Lung (tissue), 12 donors: ENCODE results near the gene ENDOV. TPM values are rescaled to one million over a fixed set of nuclear protein-coding genes. Genes with fewer than 3 reads are reported as not detected.

Experiments used
- ATAC-seq: fragments of 200-7000 bp; cut with Tn5 transposase; one replicate; pipeline ENCODE4 v1.9.1; 2020; ENCODE audit warnings: moderate number of reproducible peaks; ENCODE audit not compliant: insufficient read depth, low FRiP score
- DNase-seq, 3 donors: peaks; one replicate each; pipeline ENCODE4 v3.0.0-alpha.2; 2013 to 2017
- H3K27ac ChIP-seq, 2 donors: one replicate each; pipeline ENCODE4 v1.5.1; 2013; ENCODE audit warnings: mild to moderate bottlenecking in 2 of 2, moderate library complexity in 2 of 2, control low read depth in 1 of 2, inconsistent platforms in 1 of 2, low read depth in 1 of 2, low read length in 1 of 2
- H3K27me3 ChIP-seq, 3 donors: one replicate each; pipeline ENCODE4 v1.5.1; 2013; ENCODE audit warnings: low read length in 2 of 3; ENCODE audit not compliant: control insufficient read depth in 3 of 3, insufficient read depth in 3 of 3
- H3K36me3 ChIP-seq, 4 donors: one replicate each; pipeline ENCODE4 v1.5.1; 2013; ENCODE audit warnings: low read length in 4 of 4, mild to moderate bottlenecking in 1 of 4, moderate library complexity in 1 of 4; ENCODE audit not compliant: control insufficient read depth in 4 of 4, insufficient read depth in 4 of 4
- H3K4me1 ChIP-seq, 5 donors: one replicate each; pipeline ENCODE4 v1.5.1; 2013; ENCODE audit warnings: low read length in 5 of 5, mild to moderate bottlenecking in 2 of 5, moderate library complexity in 1 of 5; ENCODE audit not compliant: control insufficient read depth in 5 of 5, insufficient read depth in 5 of 5
- H3K4me3 ChIP-seq: one replicate; pipeline ENCODE4 v1.5.1; 2013; ENCODE audit warnings: mild to moderate bottlenecking, control low read depth, moderate library complexity
- H3K9ac ChIP-seq, 2 donors: one replicate each; pipeline ENCODE4 v1.5.1; 2013; ENCODE audit warnings: low read length in 2 of 2, control low read depth in 1 of 2; ENCODE audit not compliant: insufficient read depth in 1 of 2
- H3K9me3 ChIP-seq, 4 donors: one replicate each; pipeline ENCODE4 v1.5.1; 2013; ENCODE audit warnings: low read length in 3 of 4, mild to moderate bottlenecking in 1 of 4, moderate library complexity in 1 of 4; ENCODE audit not compliant: control insufficient read depth in 4 of 4, insufficient read depth in 3 of 4
- CTCF ChIP-seq: IDR thresholded peaks from 2 replicates; pipeline ENCODE4 v1.5.1; 2012; ENCODE audit warnings: mild to moderate bottlenecking; ENCODE audit errors: control extremely low read depth, extremely low read depth
- whole genome bisulfite sequencing, 2 donors: extraction: QIAGEN DNeasy Blood & Tissue Kit; methylation state at CpG; one replicate each; pipeline ENCODE4 v1.1.7; 2013; 5-methylcytosine and 5-hydroxymethylcytosine counted together
- polyA plus RNA-seq, 2 donors: library from polyadenylated mRNA; stranded (reverse); fragments of 200-250 nt; gene quantifications; one replicate each; pipeline ENCODE4 v1.2.1, GENCODE V29; 2013
- total RNA-seq, 2 donors: library from RNA; depleted of rRNA in 1 of 2; stranded (reverse); fragments of >200 nt in 1 of 2; gene quantifications; one replicate each; pipeline ENCODE4 v1.2.1, GENCODE V29; 2014 to 2021
- donor health status: control.
- donor health status: control.
- donor health status: Bipolar disorder and iron deficiency.
- donor health status: healthy.
- donor health status: DM: yes; HTN: yes; CAD: no.

Gene ENDOV
- total and polyA plus RNA-seq, 4 donors, result 11.8 to 28.8 (median 22.4) TPM

DNA sequence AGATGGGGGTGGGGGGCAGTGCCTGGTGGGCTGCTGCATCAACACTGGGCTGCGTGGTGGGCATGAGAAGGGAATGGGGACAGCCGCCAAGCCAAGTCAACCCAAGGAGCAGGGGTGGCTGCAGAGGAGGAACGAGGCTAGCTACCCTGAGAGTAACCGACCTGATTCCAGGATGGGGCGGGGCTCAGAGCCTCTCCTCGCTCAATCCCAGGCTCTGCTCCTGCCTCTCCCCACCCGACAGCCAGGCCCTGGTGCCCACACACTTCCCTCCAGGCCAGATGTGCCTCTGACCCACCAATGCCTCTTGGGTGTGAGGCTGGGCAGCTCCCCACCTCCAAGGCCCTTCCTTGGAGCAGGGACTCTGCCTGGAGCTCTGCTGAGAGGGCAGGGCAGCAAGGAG is 58.7 kb downstream of the ENDOV start:
- H3K9ac ChIP-seq, result no peak overlapping the region
- DNase-seq, result no peak
- 51 to 69% methylated on average over 5 to 7 of the region's 7 CpGs for WGBS, 2 donors
- no peak for ATAC-seq
- TF ChIP-seq CTCF, result no peak
- no peak overlapping the region for H3K4me3 ChIP-seq
- H3K27ac ChIP-seq, result no peak overlapping the region
- no peaks in the 10 kb centered on the region for H3K36me3 ChIP-seq
- peaks cover 0 to 27% (median 6%) of the 10 kb centered on the region in 5 donors for H3K4me1 ChIP-seq
- H3K27me3 ChIP-seq, result peaks cover 7 to 74% (median 44%) of the 10 kb centered on the region in 3 donors
- H3K9me3 ChIP-seq, result peaks cover 0 to 7% (median 0%) of the 10 kb centered on the region in 4 donors

DNA sequence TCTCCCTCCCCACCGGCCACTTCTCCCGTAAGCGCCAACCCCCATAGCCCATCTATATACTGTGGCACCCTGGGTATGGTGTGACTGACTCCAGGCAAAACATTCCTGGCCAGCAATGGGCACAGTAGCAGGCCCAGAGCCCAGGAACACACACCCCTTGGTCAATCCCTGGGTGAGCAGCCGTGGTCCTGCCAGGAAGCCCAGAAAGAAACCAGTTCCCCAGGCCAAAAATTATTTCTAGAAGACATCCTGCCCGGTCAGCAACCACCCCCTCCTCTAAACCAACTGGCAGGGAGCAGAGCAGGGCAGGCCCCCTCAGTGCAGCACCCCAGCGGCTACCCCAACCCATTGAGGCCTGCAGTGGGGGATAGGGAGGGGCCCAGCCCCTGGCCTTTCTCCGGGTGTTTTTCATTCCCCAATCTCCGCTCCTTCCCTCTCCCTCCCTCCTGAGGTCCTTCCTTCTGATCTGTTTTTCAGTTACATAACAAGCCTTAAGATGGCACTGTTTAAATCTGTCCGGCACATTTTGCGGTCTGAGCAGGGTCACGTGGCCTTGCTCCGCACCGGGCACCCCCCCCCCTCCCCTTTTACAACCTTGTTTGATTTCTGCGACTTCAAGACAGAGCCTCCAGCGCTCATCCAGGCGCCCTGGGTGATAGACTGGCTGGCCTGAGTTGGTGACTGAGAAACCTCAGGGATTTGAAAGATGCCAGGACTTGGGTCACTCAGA is 59.4 kb downstream of the ENDOV start:
- peaks cover 7 to 74% (median 44%) of the 10 kb centered on the region in 3 donors for H3K27me3 ChIP-seq
- no peak overlapping the region for H3K27ac ChIP-seq
- no peak for ATAC-seq
- H3K36me3 ChIP-seq, result no peaks in the 10 kb centered on the region
- H3K9me3 ChIP-seq, result peaks cover 0 to 5% (median 0%) of the 10 kb centered on the region in 4 donors
- H3K4me1 ChIP-seq, result peaks cover 0 to 27% (median 6%) of the 10 kb centered on the region in 5 donors
- peak in 2 of 3 donors; percentile 41 to 49 for DNase-seq
- no peak overlapping the region for H3K9ac ChIP-seq
- TF ChIP-seq CTCF, result no peak
- WGBS, 2 donors, result 12 to 19% methylated on average over 16 of the region's 16 CpGs
- no peak overlapping the region for H3K4me3 ChIP-seq

DNA sequence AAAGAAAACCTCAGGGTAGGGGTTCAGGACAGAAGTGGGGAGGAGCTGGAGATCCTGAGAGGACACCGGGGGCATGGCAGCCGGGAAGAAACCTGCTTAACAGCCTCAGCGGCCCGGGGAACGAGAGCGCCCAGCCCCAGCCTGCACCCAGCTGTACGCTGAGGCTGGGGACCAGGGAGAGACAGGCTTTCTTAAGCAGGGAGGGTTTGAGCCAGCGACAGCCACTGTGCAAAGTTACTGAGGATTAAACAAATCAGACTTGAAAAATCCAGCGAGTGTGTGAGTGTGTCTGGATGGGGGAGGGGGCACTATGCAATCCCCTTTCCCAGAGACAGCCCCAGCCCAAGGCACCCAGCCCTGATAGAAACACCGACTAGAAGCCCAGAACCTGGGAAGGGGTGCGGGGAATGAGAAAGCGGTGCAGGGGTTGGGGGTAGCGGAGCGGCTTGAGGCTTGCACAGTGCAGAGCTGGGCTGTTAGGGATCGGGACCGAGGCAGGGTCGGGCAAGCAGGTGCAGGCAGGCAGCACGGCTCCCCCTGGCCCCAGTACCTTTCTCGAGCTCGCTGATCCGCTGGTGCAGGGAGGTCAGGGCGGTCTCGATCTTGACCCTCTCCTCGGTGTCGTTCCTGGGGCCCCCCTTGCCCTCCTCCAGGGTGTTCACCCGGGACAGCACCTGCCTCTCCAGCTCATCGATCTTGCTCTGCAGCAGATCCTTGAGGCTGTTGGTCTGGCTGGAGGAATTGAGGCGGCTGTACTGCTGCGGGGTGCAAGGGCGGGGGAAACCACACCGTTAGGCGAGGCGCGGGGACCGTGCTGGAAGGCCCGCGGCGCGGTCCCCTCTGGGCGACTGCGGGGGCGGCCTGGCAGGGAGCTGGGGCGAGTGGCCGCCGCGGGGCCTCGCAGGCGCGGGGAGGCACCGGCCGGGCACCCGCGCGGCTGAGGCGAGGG is 60.3 kb downstream of the ENDOV start:
- WGBS, 2 donors, result 4 to 5% methylated on average over 52 to 55 of the region's 55 CpGs
- DNase-seq (no peak), ATAC-seq (no peak)
- no peak overlapping the region for H3K27ac ChIP-seq
- H3K9me3 ChIP-seq, result peaks cover 0 to 3% (median 0%) of the 10 kb centered on the region in 4 donors
- H3K27me3 ChIP-seq, result peaks cover 10 to 74% (median 51%) of the 10 kb centered on the region in 3 donors
- peaks cover 0 to 27% (median 6%) of the 10 kb centered on the region in 5 donors for H3K4me1 ChIP-seq
- TF ChIP-seq CTCF, result no peak
- no peak overlapping the region for H3K9ac ChIP-seq
- H3K36me3 ChIP-seq, result no peaks in the 10 kb centered on the region
- no peak overlapping the region for H3K4me3 ChIP-seq
